ENCODE data around the gene KCNQ1OT1. TPM values are rescaled to one million over a fixed set of nuclear protein-coding genes. Genes with fewer than 3 reads are reported as not detected.
A peak's percentile ranks its signal among the peaks of the same experiment; 100 is the strongest.

The KCNQ1OT1 gene
- total RNA-seq, 2 donors from 2014 or later, result 2.3 to 3.3 TPM

DNA sequence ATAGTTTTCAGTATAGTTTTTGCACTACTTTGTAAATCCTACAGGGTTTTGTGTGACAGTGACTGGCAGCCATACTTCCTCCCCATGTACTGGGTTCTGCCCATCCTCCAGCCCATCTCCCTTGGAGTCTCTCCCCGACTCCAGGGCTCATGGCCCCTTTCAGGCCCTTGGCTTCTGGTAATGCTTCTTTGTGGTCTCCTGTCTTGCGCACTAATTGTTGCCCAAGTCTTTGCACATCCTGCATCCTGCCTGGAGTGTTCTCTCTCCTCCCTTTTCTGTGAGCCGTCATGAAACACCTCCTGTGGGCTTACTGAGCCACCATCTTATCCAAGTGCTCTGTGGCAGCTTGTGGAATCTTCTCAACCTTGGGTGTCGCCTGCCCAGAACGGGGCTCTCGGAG, 11.4 kb upstream of the KCNQ1OT1 start:
- no peak for ATAC-seq (ENCODE audit: insufficient number of reproducible peaks, low FRiP score, low read depth)
- H3K9me3 ChIP-seq, result no peaks in the 10 kb centered on the region

DNA sequence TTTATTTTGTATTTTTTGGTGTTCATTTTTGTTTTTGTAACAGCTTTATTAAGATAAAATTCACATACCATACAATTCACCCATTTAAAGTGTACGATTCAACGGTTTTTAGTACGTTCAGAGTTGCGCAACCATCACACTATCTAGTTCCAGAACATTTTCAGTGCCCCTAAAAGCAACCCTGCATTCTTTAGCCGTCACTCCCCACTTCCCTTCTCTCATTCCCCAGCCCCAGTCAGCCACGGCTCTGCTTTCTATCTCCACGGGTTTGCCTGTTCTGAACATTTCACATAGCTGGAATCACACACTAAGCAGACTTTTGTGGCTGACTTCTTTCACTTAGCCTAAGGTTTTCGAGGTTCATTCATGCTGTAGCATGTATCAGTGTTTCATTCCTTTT, 9.6 kb upstream of the KCNQ1OT1 start:
- ATAC-seq (ENCODE audit: insufficient number of reproducible peaks, low FRiP score, low read depth), result no peak
- Histone ChIP-seq H3K27me3 (replicated peaks; ENCODE audit: insufficient read depth) (no peaks in the 10 kb centered on the region), H3K9me3 (no peaks in the 10 kb centered on the region), H3K36me3 (no peaks in the 10 kb centered on the region), H3K4me3 (peak overlapping the region; percentile 61), H3K27ac (no peak overlapping the region), H3K4me1 (ENCODE audit: control insufficient read depth in 1 of 2, low read depth in 2 of 2) (peaks cover 10 to 16% of the 10 kb centered on the region in 2 donors)
- no peak for DNase-seq (ENCODE audit: low spot score)
- TF ChIP-seq, protein P1, sequence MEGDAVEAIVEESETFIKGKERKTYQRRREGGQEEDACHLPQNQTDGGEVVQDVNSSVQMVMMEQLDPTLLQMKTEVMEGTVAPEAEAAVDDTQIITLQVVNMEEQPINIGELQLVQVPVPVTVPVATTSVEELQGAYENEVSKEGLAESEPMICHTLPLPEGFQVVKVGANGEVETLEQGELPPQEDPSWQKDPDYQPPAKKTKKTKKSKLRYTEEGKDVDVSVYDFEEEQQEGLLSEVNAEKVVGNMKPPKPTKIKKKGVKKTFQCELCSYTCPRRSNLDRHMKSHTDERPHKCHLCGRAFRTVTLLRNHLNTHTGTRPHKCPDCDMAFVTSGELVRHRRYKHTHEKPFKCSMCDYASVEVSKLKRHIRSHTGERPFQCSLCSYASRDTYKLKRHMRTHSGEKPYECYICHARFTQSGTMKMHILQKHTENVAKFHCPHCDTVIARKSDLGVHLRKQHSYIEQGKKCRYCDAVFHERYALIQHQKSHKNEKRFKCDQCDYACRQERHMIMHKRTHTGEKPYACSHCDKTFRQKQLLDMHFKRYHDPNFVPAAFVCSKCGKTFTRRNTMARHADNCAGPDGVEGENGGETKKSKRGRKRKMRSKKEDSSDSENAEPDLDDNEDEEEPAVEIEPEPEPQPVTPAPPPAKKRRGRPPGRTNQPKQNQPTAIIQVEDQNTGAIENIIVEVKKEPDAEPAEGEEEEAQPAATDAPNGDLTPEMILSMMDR (IDR thresholded peaks at IDR 0.05), result no peak

More for the DNA sequence above, 11.4 kb upstream of the KCNQ1OT1 start:
- no peak overlapping the region for H3K27ac ChIP-seq
- TF ChIP-seq, protein P1 (IDR thresholded peaks at IDR 0.05), result no peak
- H3K4me1 ChIP-seq (ENCODE audit: control insufficient read depth in 1 of 2, low read depth in 2 of 2), result peaks cover 10 to 16% of the 10 kb centered on the region in 2 donors
- no peaks in the 10 kb centered on the region for H3K27me3 ChIP-seq (replicated peaks; ENCODE audit: insufficient read depth)
- no peaks in the 10 kb centered on the region for H3K36me3 ChIP-seq
- H3K4me3 ChIP-seq, result no peak overlapping the region
- no peak for DNase-seq (ENCODE audit: low spot score)

DNA sequence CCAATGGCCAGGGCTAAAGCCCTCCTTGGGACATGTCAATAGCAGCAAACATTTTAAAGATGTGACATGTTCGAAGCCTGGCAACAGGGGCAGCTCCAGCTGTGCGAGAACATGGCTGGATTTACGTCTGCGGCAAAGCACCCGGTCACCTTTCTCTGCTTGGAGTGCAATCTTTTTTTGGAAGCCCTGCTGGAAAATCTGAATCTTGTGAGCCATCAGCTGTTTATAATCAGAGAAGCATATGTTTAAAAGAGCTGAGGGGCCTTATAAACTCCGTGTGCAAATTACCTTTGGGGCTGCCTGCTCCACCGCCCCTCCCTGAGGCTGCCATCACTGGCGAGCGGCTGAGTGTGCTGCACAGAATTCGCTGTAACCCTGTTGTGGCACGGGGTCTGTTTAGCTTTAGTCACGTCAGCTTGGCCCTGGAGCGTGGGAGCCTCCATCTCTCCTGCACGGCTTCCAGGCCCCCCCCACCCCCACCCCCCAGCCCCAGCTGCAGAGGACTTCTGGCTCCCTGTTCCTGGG, 9.0 kb upstream of the KCNQ1OT1 start:
- TF ChIP-seq, protein P1 (IDR thresholded peaks at IDR 0.05), result no peak
- DNase-seq (ENCODE audit: low spot score) (no peak), ATAC-seq (ENCODE audit: insufficient number of reproducible peaks, low FRiP score, low read depth) (no peak)
- Histone ChIP-seq H3K27me3 (replicated peaks; ENCODE audit: insufficient read depth) (no peaks in the 10 kb centered on the region), H3K4me3 (peak overlapping the region; percentile 61), H3K36me3 (no peaks in the 10 kb centered on the region), H3K9me3 (no peaks in the 10 kb centered on the region), H3K4me1 (ENCODE audit: control insufficient read depth in 1 of 2, low read depth in 2 of 2) (peaks cover 10 to 16% of the 10 kb centered on the region in 2 donors), H3K27ac (peak overlapping the region in 1 of 2 donors; percentile 30)

DNA sequence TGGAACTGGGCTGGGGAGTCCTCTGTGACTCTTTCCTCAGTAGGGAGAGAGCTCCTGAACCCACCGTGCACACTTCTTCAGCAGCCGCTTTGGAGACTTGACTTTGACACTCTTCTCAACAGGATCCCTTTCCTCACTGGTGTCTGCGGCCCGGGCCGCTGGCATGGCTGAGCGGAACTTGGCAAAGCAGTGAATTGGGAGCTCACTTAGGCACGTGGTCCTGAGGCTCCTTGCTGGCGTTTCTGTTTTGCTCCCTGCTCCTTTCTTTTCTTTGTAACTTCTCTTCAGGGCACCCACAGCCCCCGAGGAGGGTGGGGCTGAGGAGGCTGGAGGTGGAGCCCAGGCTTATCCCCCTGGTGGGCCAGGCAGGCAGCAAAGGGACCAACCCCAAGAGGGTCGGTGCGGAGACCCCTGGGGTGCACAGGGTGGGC, 8.4 kb upstream of the KCNQ1OT1 start:
- TF ChIP-seq, protein P1 (IDR thresholded peaks at IDR 0.05), result no peak
- no peak for ATAC-seq (ENCODE audit: insufficient number of reproducible peaks, low FRiP score, low read depth)
- H3K9me3 ChIP-seq, result no peaks in the 10 kb centered on the region
- no peaks in the 10 kb centered on the region for H3K27me3 ChIP-seq (replicated peaks; ENCODE audit: insufficient read depth)
- H3K27ac ChIP-seq, result peak overlapping the region in 1 of 2 donors; percentile 30
- H3K4me1 ChIP-seq (ENCODE audit: control insufficient read depth in 1 of 2, low read depth in 2 of 2), result peaks cover 10 to 16% of the 10 kb centered on the region in 2 donors
- no peaks in the 10 kb centered on the region for H3K36me3 ChIP-seq
- no peak for DNase-seq (ENCODE audit: low spot score)
- peak overlapping the region; percentile 61 for H3K4me3 ChIP-seq

DNA sequence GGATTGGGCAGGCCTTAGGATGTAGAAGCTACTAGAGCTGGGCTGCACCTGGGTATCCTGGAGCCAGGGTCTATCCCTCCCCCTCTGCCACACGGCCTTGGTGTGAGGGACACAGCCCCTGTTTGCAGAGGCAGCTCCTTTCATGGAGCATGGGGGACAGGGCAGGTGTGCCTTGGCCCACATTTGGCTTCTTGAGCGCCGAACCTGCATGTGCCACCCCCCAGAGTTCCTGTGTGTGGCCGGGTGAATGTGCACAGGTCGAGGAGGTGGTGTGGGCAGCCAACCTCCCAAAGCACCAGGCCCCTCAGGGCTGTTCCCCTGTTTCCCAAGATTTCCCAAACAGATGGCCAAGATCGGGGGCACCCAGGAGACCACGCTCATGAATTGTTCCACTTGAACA, 7.9 kb upstream of the KCNQ1OT1 start:
- Histone ChIP-seq H3K36me3 (no peaks in the 10 kb centered on the region), H3K27ac (no peak overlapping the region), H3K9me3 (no peaks in the 10 kb centered on the region), H3K4me3 (no peak overlapping the region), H3K4me1 (ENCODE audit: control insufficient read depth in 1 of 2, low read depth in 2 of 2) (peaks cover 10 to 16% of the 10 kb centered on the region in 2 donors), H3K27me3 (replicated peaks; ENCODE audit: insufficient read depth) (no peaks in the 10 kb centered on the region)
- TF ChIP-seq, protein P1 (IDR thresholded peaks at IDR 0.05), result no peak
- no peak for DNase-seq (ENCODE audit: low spot score)
- ATAC-seq (ENCODE audit: insufficient number of reproducible peaks, low FRiP score, low read depth), result no peak

Data from thoracic aorta (tissue), 2 donors.